ENCODE results near the gene CCDC40.

Gene CCDC40

DNA sequence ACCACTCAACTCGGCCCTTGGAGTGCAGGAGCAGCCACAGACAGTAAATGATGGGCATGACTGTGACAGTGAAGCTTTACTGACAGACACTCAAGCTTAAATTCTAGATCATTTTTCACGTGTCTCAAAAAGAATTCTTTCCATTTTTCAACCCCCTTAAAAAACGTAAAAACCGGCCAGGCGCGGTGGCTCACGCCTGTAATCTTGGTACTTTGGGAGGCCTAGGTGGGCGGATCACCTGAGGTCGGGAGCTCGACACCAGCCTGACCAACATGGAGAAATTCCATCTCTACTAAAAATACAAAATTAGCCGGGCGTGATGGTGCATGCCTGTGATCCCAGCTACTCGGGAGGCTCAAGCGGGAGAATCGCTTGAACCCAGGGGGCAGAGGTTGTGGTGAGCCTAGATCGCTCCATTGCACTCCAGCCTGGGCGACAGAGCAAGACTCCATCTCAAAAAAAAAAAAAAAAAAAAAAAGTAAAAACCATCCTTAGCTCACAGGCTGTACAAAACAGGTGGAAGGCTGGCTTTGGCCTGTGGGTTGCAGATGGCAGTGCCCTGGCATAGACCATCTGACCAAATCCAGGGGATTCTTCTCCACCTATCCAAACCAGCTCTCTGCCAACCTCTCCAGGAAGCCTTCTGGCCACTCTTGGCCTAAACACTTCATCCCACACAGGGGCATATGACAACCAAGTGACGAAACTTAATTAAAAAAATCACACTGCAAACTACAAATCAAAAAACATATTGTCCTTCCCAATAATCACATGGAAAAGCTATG, 19.0 kb upstream of the CCDC40 start:
- no peak for DNase-seq
- Mint-ChIP-seq H3K27me3 (ENCODE audit: low read depth, poor library complexity) (peaks cover 2% of the 10 kb centered on the region), H3K36me3 (ENCODE audit: low read depth) (peaks cover 61% of the 10 kb centered on the region), H3K9me3 (peaks cover 31% of the 10 kb centered on the region), H3K27ac (no peak overlapping the region), H3K4me1 (peaks cover 10% of the 10 kb centered on the region), H3K4me3 (no peak overlapping the region)
- TF ChIP-seq, protein P1, sequence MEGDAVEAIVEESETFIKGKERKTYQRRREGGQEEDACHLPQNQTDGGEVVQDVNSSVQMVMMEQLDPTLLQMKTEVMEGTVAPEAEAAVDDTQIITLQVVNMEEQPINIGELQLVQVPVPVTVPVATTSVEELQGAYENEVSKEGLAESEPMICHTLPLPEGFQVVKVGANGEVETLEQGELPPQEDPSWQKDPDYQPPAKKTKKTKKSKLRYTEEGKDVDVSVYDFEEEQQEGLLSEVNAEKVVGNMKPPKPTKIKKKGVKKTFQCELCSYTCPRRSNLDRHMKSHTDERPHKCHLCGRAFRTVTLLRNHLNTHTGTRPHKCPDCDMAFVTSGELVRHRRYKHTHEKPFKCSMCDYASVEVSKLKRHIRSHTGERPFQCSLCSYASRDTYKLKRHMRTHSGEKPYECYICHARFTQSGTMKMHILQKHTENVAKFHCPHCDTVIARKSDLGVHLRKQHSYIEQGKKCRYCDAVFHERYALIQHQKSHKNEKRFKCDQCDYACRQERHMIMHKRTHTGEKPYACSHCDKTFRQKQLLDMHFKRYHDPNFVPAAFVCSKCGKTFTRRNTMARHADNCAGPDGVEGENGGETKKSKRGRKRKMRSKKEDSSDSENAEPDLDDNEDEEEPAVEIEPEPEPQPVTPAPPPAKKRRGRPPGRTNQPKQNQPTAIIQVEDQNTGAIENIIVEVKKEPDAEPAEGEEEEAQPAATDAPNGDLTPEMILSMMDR (IDR thresholded peaks at IDR 0.05) = no peak

DNA sequence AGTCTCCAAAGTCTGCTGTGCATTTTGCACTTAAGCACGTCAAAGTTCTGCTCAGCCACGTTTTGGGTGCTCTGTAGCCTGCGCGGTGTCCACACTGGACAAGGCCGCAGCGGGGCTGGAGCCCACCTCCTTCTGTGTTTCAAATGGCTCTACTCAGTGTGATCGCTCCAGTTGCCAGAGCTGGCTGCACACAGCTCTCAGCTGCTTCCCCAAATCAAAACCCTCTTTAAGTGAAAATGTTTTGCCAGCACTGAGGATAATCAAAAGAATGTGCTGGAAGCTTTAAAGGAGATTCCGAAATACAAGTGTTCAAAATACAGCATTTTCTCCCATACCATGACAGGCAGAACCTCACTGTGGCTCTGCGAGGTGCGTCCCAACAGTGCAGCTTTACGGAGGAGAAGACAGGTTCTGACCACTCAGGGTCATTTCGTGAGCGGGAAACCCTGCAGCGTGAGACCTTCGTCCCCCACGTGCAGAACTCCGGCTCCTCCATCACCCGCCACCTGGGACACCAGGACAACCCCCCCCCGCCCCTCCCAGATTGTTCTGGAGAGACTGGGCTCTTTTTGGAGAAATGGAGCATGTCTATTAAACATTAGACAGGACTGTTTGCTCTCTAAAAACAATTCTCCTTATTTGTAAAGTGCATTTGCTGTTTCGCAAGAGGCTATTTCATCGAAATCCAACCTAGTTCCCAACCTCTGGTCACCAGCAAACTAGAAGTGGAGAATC, 17.4 kb upstream of the CCDC40 start:
- no peak overlapping the region for H3K4me3 Mint-ChIP-seq
- peaks cover 51% of the 10 kb centered on the region for H3K36me3 Mint-ChIP-seq (ENCODE audit: low read depth)
- no peak for DNase-seq
- peaks cover 31% of the 10 kb centered on the region for H3K9me3 Mint-ChIP-seq
- TF ChIP-seq, protein P1 (IDR thresholded peaks at IDR 0.05) = no peak
- H3K27ac Mint-ChIP-seq = peak overlapping the region; percentile 22
- peaks cover 2% of the 10 kb centered on the region for H3K27me3 Mint-ChIP-seq (ENCODE audit: low read depth, poor library complexity)
- H3K4me1 Mint-ChIP-seq = peaks cover 10% of the 10 kb centered on the region

DNA sequence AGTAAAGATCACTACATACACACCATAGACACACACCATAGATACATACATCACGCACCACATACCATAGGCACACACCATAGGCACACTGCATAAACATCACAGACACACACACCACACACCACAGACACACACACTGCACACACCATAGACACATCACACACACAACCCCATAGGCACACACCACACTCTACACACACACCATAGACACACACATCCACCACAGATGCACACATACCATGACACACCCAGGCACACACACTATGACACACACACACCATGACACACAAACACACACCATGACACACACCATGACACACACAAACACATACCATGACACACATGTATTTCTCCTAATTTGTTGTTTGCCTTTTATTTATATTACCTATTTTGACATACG, 14.8 kb upstream of the CCDC40 start:
- no peak overlapping the region for H3K4me3 Mint-ChIP-seq
- peaks cover 20% of the 10 kb centered on the region for H3K4me1 Mint-ChIP-seq
- H3K27me3 Mint-ChIP-seq (ENCODE audit: low read depth, poor library complexity) = peaks cover 2% of the 10 kb centered on the region
- H3K9me3 Mint-ChIP-seq = peaks cover 12% of the 10 kb centered on the region
- DNase-seq = no peak
- H3K36me3 Mint-ChIP-seq (ENCODE audit: low read depth) = peaks cover 31% of the 10 kb centered on the region
- TF ChIP-seq, protein P1 (IDR thresholded peaks at IDR 0.05) = no peak
- H3K27ac Mint-ChIP-seq = no peak overlapping the region

DNA sequence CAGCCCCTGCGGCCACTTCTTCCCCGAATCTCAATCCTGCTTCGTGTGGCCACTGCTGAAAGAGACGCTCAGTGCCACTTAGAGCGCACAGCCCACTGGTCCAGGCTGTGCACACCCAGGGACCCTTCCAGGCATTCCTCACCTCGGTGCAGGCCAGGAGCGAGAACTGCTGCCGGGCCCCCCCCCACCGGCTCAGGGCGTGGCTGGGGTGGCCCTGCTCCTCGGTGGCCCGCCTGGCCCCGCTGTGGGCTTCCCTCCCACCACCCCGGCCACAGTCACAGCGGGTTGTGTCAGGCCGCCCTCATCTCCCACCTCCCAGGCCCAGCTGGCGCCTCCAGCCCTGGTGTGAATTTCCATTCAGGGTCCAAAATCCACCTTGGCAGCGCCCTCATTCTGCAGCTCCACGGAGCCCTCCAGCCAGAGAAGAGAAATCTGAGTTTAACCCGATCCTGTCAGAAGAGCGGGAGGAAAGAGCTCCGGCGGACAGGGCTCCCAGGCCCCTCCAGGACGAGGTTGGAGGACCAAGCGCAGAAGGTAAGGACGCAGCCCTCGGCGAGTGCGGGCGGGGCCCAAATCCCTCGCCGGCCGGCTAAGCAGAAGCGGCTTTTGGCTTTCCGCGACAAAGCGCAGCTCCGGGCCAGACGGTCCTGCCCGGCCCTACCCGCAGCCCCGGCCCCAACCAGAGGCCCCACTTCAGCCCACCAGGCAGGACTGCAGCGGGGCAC, 12.8 kb upstream of the CCDC40 start:
- H3K27ac Mint-ChIP-seq = no peak overlapping the region

DNA sequence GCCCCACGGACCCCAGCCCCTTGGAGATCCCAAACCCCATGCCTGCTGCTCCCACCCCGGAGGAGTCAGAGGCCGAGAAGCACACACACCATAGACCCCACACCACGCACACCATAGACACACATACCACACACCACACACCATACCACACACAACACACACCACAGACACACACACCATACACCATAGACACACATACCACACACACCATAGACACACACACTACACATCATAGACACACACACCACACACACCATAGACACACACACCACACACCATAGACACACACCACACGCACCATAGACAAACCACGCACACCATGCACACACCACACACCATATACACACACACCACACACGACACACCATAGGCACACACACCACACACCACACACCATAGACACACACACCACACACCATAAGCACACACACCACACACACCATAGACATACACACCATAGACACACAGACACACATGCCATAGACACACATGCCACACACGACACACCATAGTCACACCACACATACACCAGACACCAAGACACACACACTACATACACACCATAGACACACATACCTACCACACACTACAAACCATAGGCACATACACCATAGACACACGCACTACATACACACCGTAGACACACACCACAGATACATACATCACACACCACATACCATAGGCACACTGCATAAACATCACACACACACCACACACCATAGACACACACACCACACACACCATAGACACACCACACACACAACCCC, 12.1 kb upstream of the CCDC40 start:
- TF ChIP-seq, protein P1 (IDR thresholded peaks at IDR 0.05) = no peak
- DNase-seq = no peak
- H3K9me3 Mint-ChIP-seq = no peaks in the 10 kb centered on the region
- no peak overlapping the region for H3K27ac Mint-ChIP-seq
- H3K4me1 Mint-ChIP-seq = peaks cover 28% of the 10 kb centered on the region
- peaks cover 22% of the 10 kb centered on the region for H3K36me3 Mint-ChIP-seq (ENCODE audit: low read depth)
- no peaks in the 10 kb centered on the region for H3K27me3 Mint-ChIP-seq (ENCODE audit: low read depth, poor library complexity)
- no peak overlapping the region for H3K4me3 Mint-ChIP-seq

More for the DNA sequence above, 12.8 kb upstream of the CCDC40 start:
- H3K9me3 Mint-ChIP-seq = peaks cover 4% of the 10 kb centered on the region
- peaks cover 26% of the 10 kb centered on the region for H3K36me3 Mint-ChIP-seq (ENCODE audit: low read depth)
- TF ChIP-seq, protein P1 (IDR thresholded peaks at IDR 0.05) = no peak
- peaks cover 21% of the 10 kb centered on the region for H3K4me1 Mint-ChIP-seq
- H3K27me3 Mint-ChIP-seq (ENCODE audit: low read depth, poor library complexity) = peaks cover 2% of the 10 kb centered on the region
- H3K4me3 Mint-ChIP-seq = no peak overlapping the region
- no peak for DNase-seq
